Right atrium auricular region (tissue), 2 donors: ENCODE data around the gene ZNF236. TPM values are rescaled to one million over a fixed set of nuclear protein-coding genes. Genes with fewer than 3 reads are reported as not detected.

Experiments
- DNase-seq: peaks from one replicate; pipeline ENCODE4 v3.0.0-alpha.2; 2019; ENCODE audit warnings: low spot score
- H3K27ac ChIP-seq, 2 donors: fragments of 200-600 bp; sonication (generic); 1 replicate in 1 of 2; 2 replicates in 1 of 2; pipeline ENCODE4 v1.5.1; 2016 to 2019
- H3K27me3 ChIP-seq, 2 donors: fragments of 200-600 bp; sonication (generic); one replicate each; pipeline versions ENCODE4 v1.5.1 to v1.6.0; 2017 to 2019
- H3K36me3 ChIP-seq: fragments of 200-600 bp; sonication (generic); one replicate; pipeline ENCODE4 v1.5.1; 2016
- H3K4me1 ChIP-seq, 2 donors: fragments of 200-600 bp; sonication (generic); one replicate each; pipeline versions ENCODE4 v1.5.1 to v1.6.0; 2017 to 2019
- H3K4me3 ChIP-seq, 2 donors: fragments of 200-600 bp; sonication (generic); 1 replicate in 1 of 2; 2 replicates in 1 of 2; pipeline ENCODE4 v1.5.1; 2017 to 2019; ENCODE audit warnings: mild to moderate bottlenecking in 1 of 2, moderate library complexity in 1 of 2
- H3K9me3 ChIP-seq, 2 donors: fragments of 200-600 bp; sonication (generic); one replicate each; pipeline ENCODE4 v1.5.1; 2019
- total RNA-seq, 2 donors: library from RNA; depleted of rRNA; stranded (reverse); fragments of >200 nt; gene quantifications; one replicate each; pipeline ENCODE4 v1.1.0, GENCODE V29; 2016
- TF ChIP-seq, protein P1 (sequence below), 2 donors: fragments of 200-600 bp; sonication (generic); IDR thresholded peaks; one replicate each; pipeline ENCODE4 v1.5.1; 2019; ENCODE audit warnings: antibody characterized with exemption in 2 of 2

ZNF236 gene
- total RNA-seq, 2 donors from 2014 or later, result 11.0 to 12.7 TPM

DNA sequence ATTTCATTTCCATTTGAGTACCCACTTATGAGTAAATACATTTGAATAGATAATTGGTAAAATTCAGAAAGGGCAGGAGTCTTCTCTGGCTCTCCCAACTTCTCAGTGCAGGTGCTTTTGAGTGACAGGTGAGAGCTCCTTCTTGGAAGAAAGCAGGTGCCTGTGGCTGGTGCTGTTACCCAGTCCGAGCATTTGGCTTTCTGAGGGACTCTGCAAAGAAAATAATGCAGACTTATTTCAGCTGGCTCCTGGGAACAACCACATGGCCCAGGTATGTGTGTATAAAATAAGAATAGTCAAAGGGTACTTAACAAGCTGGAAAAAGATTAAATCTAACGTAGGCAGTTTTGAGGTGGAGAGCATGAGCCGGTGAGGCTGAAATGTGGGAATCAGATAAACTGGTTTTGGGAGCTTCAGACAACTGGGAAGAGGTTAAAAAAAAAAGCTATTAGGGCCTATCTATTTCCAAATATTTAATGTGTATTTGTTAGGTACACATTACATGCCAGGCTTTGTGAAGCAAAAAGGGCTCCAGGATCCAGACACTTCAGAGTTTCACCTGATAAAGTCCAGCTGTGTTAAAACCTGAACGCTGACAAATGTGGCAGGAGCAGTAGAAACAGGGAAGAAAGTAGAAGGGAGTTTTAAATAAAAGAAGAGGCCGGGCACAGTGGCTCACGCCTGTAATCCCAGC is 20.6 kb downstream of the ZNF236 start:
- Histone ChIP-seq H3K4me3 (no peak overlapping the region), H3K27me3 (no peaks in the 10 kb centered on the region), H3K4me1 (no peaks in the 10 kb centered on the region), H3K9me3 (no peaks in the 10 kb centered on the region), H3K27ac (no peak overlapping the region), H3K36me3 (no peaks in the 10 kb centered on the region)
- TF ChIP-seq, protein P1, sequence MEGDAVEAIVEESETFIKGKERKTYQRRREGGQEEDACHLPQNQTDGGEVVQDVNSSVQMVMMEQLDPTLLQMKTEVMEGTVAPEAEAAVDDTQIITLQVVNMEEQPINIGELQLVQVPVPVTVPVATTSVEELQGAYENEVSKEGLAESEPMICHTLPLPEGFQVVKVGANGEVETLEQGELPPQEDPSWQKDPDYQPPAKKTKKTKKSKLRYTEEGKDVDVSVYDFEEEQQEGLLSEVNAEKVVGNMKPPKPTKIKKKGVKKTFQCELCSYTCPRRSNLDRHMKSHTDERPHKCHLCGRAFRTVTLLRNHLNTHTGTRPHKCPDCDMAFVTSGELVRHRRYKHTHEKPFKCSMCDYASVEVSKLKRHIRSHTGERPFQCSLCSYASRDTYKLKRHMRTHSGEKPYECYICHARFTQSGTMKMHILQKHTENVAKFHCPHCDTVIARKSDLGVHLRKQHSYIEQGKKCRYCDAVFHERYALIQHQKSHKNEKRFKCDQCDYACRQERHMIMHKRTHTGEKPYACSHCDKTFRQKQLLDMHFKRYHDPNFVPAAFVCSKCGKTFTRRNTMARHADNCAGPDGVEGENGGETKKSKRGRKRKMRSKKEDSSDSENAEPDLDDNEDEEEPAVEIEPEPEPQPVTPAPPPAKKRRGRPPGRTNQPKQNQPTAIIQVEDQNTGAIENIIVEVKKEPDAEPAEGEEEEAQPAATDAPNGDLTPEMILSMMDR (IDR thresholded peaks at IDR 0.05), result no peak
- DNase-seq, result no peak

DNA sequence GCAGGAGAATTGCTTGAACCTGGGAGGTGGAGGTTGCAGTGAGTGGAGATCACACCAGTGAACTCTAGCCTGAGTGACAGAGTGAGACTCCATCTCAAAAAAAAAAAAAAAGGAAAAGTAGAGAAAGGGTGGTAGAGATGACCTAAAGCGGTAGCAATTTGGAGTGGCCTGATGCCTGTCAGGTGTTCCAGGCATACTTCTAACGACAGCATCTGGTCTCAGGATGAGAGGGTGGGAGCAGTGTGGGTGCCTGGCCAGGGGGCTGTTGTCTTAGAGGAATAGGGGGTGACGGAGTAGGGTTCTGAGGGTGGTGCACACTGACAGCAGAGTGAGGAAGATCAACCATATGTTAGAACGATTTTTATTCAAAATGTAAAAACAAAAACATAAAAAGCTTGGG is 21.8 kb downstream of the ZNF236 start:
- Histone ChIP-seq H3K27me3 (no peaks in the 10 kb centered on the region), H3K4me1 (no peaks in the 10 kb centered on the region), H3K36me3 (no peaks in the 10 kb centered on the region), H3K27ac (no peak overlapping the region), H3K9me3 (no peaks in the 10 kb centered on the region), H3K4me3 (no peak overlapping the region)
- TF ChIP-seq, protein P1 (IDR thresholded peaks at IDR 0.05), result no peak
- DNase-seq, result no peak

DNA sequence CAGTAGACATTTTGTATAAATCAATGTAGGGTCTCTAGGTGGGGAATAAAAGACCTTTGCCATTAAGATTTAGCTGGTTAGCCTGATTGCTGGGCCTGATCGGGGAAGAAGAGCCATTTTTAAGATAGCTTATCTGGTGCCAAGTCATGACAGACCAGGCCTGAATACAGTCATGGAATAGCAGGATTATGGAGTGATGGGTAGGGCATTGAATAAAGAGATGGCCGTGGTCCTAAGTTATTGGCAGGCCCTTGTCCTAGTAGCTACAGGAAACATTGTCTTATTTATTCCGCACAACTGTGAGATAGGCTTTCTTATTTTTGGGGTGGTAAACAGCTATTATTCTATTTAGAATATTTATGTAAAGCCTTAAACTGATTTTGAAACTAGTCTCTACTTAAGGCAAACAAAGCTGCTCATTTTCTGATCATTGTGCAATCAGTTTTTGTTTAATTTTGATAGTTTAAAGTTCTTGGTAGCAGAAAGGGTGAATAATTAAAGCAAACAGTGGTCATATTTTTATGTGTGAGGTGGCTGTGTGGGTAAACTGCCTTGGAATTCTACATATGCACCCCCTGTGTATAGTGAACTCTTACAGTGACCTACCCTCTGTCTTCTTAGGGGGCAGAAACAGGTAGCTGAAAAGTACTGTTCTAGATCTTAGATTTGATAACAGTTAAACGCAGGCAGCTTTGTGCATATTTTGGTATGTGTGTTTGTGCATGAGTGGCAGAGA is 22.6 kb downstream of the ZNF236 start:
- Histone ChIP-seq H3K27me3 (no peaks in the 10 kb centered on the region), H3K4me3 (no peak overlapping the region), H3K27ac (no peak overlapping the region), H3K4me1 (no peaks in the 10 kb centered on the region), H3K9me3 (no peaks in the 10 kb centered on the region), H3K36me3 (no peaks in the 10 kb centered on the region)
- DNase-seq, result no peak
- TF ChIP-seq, protein P1 (IDR thresholded peaks at IDR 0.05), result no peak

DNA sequence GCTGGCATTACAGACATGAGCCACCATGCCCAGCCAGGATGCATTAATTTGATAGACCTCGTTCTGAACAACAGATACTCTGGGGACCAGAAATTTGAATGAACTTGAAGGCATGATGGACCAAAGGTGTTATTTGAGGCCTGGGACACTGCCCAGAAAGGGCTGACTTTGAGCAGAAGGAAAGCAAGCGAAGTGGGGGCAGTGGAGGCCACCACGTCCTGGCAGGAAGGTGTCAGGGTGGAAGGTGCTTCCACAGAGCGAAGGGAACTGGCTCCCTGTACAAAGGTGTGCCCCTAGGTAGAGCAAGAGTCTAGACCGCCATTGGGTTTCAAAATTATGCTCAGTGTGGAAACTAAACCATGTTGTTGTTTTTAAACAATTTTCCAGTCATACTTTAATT is 23.9 kb downstream of the ZNF236 start:
- TF ChIP-seq, protein P1 (IDR thresholded peaks at IDR 0.05), result no peak
- no peak overlapping the region for H3K4me3 ChIP-seq
- no peaks in the 10 kb centered on the region for H3K9me3 ChIP-seq
- no peaks in the 10 kb centered on the region for H3K27me3 ChIP-seq
- H3K4me1 ChIP-seq, result no peaks in the 10 kb centered on the region
- no peak overlapping the region for H3K27ac ChIP-seq
- no peaks in the 10 kb centered on the region for H3K36me3 ChIP-seq
- no peak for DNase-seq

DNA sequence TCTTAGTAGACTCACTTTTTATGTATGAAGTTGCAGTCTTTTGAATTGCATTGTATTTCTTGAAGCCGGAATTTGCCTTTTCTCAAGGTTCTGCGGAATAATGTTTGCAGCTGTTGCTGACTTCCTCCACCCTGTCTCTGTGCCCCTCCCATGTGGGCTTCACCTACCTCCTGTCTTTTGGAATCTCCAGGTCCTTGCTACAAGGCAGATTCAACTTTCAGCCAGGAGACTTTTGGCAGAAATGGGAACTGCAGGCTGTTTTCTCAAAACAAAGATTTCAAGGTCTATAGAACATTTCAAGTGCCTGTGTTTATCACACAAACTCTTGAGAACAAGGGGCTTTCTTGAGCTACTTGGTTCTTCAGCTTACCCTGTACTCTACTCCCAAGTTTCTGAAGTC is 25.6 kb downstream of the ZNF236 start:
- peaks cover 7% of the 10 kb centered on the region for H3K36me3 ChIP-seq
- no peaks in the 10 kb centered on the region for H3K9me3 ChIP-seq
- TF ChIP-seq, protein P1 (IDR thresholded peaks at IDR 0.05), result no peak
- H3K4me1 ChIP-seq, result no peaks in the 10 kb centered on the region
- no peak overlapping the region for H3K27ac ChIP-seq
- H3K27me3 ChIP-seq, result no peaks in the 10 kb centered on the region
- no peak overlapping the region for H3K4me3 ChIP-seq
- DNase-seq, result no peak
